Raji (cell line): ENCODE results near the gene VPS37C.

Experiments used
- POLR2A ChIP-seq: IDR thresholded peaks from 2 replicates; pipeline ENCODE4 v1.6.1; 2011; ENCODE audit warnings: low read depth, low read length, control low read depth; ENCODE audit not compliant: insufficient read depth

The VPS37C gene

GRCh38 chr11:61174273-61174672, 13.0 kb upstream of the VPS37C start:
- no peak for TF ChIP-seq POLR2A

GRCh38 chr11:61173456-61173855, 12.2 kb upstream of the VPS37C start:
- no peak for TF ChIP-seq POLR2A

GRCh38 chr11:61172888-61173287, 11.7 kb upstream of the VPS37C start:
- no peak for TF ChIP-seq POLR2A

GRCh38 chr11:61172356-61172755, 11.1 kb upstream of the VPS37C start:
- no peak for TF ChIP-seq POLR2A

DNA sequence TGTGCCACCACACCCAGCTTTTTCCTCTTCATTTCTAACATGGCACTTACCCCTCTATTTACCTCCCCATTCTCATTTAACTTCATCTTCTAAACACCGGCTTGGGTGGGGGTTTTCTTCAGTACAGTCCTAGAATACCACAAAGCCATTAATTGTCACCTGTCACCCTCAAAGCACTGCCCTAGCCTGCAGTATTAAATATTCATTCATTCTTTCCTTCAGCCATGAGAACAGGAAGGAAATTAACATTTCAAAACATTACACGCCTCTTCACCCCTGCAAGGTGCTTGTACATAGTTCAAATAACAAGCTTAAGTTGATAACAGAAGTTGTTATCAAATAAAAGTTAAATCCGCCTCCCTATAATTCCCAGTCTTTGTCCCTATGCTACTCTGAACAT, 10.7 kb upstream of the VPS37C start:
- TF ChIP-seq POLR2A: no peak

- no peak for TF ChIP-seq POLR2A
Measured at GRCh38 chr11:61170566-61170965, 9.3 kb upstream of the VPS37C start.

GRCh38 chr11:61168800-61169199, 7.6 kb upstream of the VPS37C start:
- TF ChIP-seq POLR2A: no peak

GRCh38 chr11:61168042-61168688, 6.9 kb upstream of the VPS37C start:
- TF ChIP-seq POLR2A: no peak

- no peak for TF ChIP-seq POLR2A
Measured at GRCh38 chr11:61164606-61165424, 3.6 kb upstream of the VPS37C start.

DNA sequence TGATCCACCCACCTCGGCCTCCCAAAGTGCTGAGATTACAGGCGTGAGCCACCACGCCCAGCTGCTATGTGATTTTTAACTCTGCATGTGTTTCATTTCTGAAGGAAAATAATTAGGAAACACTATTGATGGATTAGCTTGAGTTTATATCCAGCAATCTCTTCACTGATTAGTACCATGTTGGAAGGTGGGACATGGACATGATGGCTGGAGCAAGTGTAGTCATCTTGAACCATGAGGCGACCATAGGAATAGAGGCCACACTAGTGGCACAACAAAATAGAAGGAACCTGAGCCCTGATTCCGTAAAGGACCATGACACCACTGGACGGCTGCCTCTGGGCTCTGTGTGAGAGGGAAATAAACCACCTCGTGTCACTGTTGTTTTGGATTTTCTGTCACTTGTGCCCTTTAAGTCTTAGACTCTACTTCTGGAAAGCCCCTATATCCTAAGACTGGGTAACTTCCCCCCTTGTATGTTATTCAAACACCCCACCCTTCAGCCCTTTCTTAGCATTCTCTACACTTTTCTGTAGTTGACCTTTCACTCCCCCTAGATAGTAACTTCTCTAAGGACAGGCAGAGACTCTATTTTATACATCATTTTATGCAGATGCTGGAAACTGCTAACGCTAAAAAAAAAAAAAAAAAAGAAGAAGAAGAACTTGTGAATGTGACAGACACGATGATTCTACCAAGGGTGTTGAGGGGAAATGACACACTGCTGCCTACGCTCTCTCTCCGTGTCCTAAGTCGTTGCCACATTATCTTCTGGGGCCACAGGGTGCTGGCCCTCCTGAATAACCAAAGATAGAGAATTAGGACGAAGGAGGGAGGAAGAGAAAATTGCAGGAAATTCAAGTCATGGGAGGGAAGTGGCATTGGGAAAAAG, 2.7 kb upstream of the VPS37C start:
- no peak for TF ChIP-seq POLR2A

- TF ChIP-seq POLR2A: no peak
Measured at GRCh38 chr11:61163021-61163420, 1.8 kb upstream of the VPS37C start.

GRCh38 chr11:61162092-61162941, 1.1 kb upstream of the VPS37C start:
- TF ChIP-seq POLR2A: no peak

- TF ChIP-seq POLR2A: peak; percentile 87
Measured at GRCh38 chr11:61160487-61161189, 588 bp downstream of the VPS37C start.
